ENCODE data around the gene SMIM21.
A peak's percentile ranks its signal among the peaks of the same experiment; 100 is the strongest.

SMIM21 gene

DNA sequence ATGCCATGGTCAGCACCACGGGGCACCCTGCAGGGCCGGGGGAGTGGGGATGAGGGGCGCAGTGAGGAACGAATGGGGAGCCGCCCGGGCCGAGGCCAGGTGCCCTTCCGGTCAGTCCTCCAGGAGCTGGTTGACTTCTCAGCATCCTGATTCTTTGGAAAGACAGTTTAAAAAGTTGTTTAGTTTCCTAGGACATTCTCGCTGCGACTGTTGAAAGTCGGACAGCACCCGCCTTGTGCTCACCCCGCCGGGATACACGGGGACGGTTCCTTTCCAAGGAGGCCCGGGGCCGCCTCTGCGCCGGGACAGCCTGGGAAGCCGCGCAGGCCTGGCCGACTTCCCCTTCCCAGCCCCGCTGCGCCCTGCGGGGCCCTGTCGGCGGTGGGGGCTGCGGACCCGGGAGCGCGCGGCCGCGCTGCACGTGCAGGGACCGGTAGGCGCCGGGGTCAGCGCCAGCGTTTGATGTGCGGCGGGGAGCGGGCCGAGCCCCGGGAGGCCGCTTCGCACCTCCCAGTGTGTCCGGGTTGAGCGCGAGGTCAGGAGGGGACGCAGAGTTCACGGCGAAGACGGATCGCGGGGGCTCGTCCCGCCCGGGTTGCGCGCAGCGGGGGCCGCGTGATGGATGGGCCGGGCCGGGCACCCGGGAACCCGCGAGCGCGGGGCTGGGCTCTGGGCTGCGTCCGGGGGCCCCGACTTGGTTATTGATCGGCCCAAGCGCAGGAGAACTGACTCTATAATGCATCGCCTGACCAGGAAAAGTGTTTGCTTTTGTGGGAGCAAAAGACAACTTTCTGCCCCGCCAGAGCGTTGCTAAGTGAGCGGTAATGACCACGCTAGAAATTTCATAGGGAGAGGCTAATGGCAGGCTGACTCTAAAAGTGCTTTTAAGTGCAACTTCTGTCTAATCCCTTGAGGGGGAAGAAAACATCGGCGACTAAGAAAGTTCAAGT, 28.0 kb upstream of the SMIM21 start:
- H3K36me3 ChIP-seq (ENCODE audit: control insufficient read depth, insufficient read depth, low read length, severe bottlenecking): no peaks in the 10 kb centered on the region
- H3K4me3 ChIP-seq (ENCODE audit: low read length): peak overlapping the region; percentile 82
- H3K4me1 ChIP-seq (ENCODE audit: control insufficient read depth, insufficient read depth, low read length): no peaks in the 10 kb centered on the region
- peak; percentile 34 for DNase-seq (ENCODE audit: low read depth)
- peaks cover 12% of the 10 kb centered on the region for H3K9me3 ChIP-seq (ENCODE audit: control insufficient read depth, low read length)
- no peaks in the 10 kb centered on the region for H3K27me3 ChIP-seq (replicated peaks; ENCODE audit: control insufficient read depth, insufficient read depth, low read length)
- H3K9ac ChIP-seq (ENCODE audit: low read length): peak overlapping the region; percentile 72

DNA sequence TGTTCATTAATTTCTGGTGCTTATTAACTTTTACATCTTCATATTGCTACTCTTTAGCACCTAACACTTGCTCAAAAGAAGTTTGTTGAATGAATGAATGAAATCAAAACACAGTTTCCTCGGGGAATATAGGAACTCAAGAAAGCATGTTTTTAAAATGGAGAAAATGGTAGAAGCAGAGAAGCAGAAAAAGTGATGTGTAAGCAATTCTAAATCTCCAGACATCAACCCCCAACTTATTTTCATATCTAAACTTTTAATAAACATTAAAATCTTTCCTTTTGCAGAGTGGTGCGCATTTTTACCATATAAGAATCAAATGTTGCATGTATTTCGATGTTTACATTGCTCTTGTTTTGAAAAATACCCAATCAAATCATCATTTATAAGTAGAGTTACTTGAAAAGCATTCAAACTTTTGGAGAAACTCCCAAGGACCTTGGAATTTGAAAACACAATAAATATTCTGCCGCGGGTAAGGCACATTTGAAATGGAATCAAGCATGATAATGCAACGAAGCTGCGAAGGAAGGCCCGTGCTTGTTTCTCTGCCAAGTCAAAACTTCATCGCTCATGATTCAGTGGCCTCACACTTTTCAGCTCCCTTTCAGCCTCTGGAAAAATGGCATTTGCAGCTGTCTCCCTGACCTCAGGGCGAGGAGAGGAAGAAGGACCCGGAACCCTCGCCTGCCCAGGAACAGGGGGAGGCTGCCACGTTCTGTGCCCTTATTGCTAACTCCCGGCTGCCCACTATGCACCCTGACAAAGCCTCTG, 26.7 kb upstream of the SMIM21 start:
- H3K4me3 ChIP-seq (ENCODE audit: low read length): no peak overlapping the region
- H3K27me3 ChIP-seq (replicated peaks; ENCODE audit: control insufficient read depth, insufficient read depth, low read length): no peaks in the 10 kb centered on the region
- no peak for DNase-seq (ENCODE audit: low read depth)

DNA sequence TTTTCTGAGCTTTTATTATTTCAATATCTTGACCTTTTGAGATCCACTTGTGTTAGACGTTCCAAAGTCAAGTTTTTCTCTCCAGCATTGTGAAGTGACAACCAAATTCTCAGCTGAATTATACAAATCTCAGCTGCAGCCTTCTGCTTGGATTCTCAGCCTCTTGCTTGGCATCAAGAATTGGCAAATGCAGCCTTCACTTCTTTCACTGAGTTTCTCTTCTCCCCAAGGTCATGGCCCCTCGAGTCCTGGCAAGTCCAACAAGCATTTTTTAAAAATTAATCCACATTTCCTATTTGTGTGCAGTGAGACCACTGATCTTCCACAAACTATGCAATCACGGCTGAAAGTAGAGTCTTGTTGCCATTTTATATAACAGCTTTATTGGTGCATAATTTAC, 23.4 kb upstream of the SMIM21 start:
- H3K4me1 ChIP-seq (ENCODE audit: control insufficient read depth, insufficient read depth, low read length): no peaks in the 10 kb centered on the region
- no peak for DNase-seq (ENCODE audit: low read depth)
- no peaks in the 10 kb centered on the region for H3K36me3 ChIP-seq (ENCODE audit: control insufficient read depth, insufficient read depth, low read length, severe bottlenecking)
- H3K9ac ChIP-seq (ENCODE audit: low read length): no peak overlapping the region
- no peaks in the 10 kb centered on the region for H3K27me3 ChIP-seq (replicated peaks; ENCODE audit: control insufficient read depth, insufficient read depth, low read length)
- no peaks in the 10 kb centered on the region for H3K9me3 ChIP-seq (ENCODE audit: control insufficient read depth, low read length)
- H3K4me3 ChIP-seq (ENCODE audit: low read length): no peak overlapping the region

More for the DNA sequence above, 26.7 kb upstream of the SMIM21 start:
- H3K4me1 ChIP-seq (ENCODE audit: control insufficient read depth, insufficient read depth, low read length): no peaks in the 10 kb centered on the region
- no peaks in the 10 kb centered on the region for H3K36me3 ChIP-seq (ENCODE audit: control insufficient read depth, insufficient read depth, low read length, severe bottlenecking)
- peaks cover 12% of the 10 kb centered on the region for H3K9me3 ChIP-seq (ENCODE audit: control insufficient read depth, low read length)
- H3K9ac ChIP-seq (ENCODE audit: low read length): no peak overlapping the region

DNA sequence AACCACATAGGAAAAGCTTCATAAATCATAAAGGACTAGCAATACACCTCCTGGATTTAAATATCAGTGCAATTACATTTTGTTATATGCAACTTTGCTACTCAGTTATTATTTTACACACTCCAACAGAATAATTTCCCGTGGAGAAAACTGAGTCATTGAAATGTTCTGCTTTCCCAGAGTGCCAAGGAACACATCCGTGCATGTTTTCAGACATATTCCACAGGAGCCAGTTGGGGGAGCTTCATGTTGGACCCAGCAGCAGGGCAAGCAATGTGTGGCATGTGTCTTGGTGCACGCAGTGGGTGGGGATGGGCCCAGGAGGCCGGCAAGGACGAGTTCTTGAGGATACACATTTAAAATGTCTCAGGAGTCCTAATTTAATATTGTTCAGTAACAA, 14.4 kb upstream of the SMIM21 start:
- Histone ChIP-seq H3K27me3 (replicated peaks; ENCODE audit: control insufficient read depth, insufficient read depth, low read length) (no peaks in the 10 kb centered on the region), H3K4me1 (ENCODE audit: control insufficient read depth, insufficient read depth, low read length) (peaks cover 14% of the 10 kb centered on the region), H3K4me3 (ENCODE audit: low read length) (peak overlapping the region; percentile 12), H3K9ac (ENCODE audit: low read length) (no peak overlapping the region), H3K36me3 (ENCODE audit: control insufficient read depth, insufficient read depth, low read length, severe bottlenecking) (no peaks in the 10 kb centered on the region), H3K9me3 (ENCODE audit: control insufficient read depth, low read length) (no peaks in the 10 kb centered on the region)
- no peak for DNase-seq (ENCODE audit: low read depth)

DNA sequence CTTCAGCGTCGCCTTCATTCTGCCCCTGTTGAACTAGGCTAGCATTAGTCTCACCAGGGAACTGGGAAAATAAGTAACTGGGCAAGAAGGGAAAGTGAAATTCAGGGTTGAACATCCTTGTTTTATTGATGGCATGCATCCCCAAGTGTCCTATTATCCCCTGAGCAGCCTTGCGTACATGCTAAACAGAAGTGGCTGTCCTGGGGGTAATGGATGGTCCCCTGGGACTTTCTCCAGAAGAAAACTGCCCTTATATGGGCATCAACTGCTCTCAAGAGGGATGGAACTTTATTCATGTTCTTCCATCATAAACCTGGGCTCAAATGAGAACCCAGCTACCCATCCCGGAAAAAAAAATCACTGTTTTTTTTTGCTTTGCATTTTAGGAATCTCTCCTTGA, 11.8 kb upstream of the SMIM21 start:
- H3K4me3 ChIP-seq (ENCODE audit: low read length): no peak overlapping the region
- no peaks in the 10 kb centered on the region for H3K36me3 ChIP-seq (ENCODE audit: control insufficient read depth, insufficient read depth, low read length, severe bottlenecking)
- H3K27me3 ChIP-seq (replicated peaks; ENCODE audit: control insufficient read depth, insufficient read depth, low read length): no peaks in the 10 kb centered on the region
- no peak overlapping the region for H3K9ac ChIP-seq (ENCODE audit: low read length)
- no peak for DNase-seq (ENCODE audit: low read depth)
- no peaks in the 10 kb centered on the region for H3K9me3 ChIP-seq (ENCODE audit: control insufficient read depth, low read length)
- H3K4me1 ChIP-seq (ENCODE audit: control insufficient read depth, insufficient read depth, low read length): peaks cover 14% of the 10 kb centered on the region

DNA sequence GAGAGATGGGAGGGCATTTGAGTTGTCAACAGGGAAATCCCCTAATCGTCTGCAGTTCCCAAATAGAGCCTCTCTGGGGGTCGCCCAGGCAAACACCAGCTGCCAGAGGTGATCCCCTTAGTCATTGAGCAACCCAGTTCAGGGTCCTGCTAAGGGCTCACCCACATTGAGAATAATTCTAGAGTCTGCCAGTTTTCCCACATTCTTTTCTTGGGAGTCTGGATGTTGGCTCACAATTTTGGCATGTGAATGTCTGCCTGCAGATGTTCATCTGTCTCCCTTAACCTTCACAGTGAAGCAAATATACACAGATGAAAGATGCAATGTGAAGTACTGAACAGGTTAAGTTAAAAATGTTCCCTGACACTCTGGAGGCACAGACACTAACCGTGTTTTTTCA, 11.4 kb upstream of the SMIM21 start:
- Histone ChIP-seq H3K9ac (ENCODE audit: low read length) (no peak overlapping the region), H3K27me3 (replicated peaks; ENCODE audit: control insufficient read depth, insufficient read depth, low read length) (no peaks in the 10 kb centered on the region), H3K9me3 (ENCODE audit: control insufficient read depth, low read length) (no peaks in the 10 kb centered on the region), H3K4me1 (ENCODE audit: control insufficient read depth, insufficient read depth, low read length) (peaks cover 14% of the 10 kb centered on the region), H3K36me3 (ENCODE audit: control insufficient read depth, insufficient read depth, low read length, severe bottlenecking) (no peaks in the 10 kb centered on the region), H3K4me3 (ENCODE audit: low read length) (no peak overlapping the region)
- peak; percentile 30 for DNase-seq (ENCODE audit: low read depth)

DNA sequence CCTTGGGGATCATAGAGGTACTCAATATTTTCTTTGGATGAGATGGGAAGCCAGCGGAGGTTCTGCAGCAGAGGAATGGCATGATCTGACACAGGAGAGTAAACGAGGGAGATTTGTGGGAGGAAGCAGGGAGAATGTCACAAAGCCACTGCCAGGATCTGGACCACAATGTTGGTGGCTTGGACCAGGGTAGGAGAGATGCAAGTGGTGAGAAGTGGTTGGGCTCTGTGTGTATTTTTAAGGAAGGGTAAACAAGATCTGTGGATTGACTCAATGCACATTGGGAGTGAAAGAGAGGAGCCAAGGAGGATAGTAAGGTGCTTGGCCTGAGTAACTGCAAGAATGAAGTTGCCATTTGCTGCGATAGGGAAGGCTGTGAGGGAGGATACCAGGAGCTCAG, 10.5 kb upstream of the SMIM21 start:
- Histone ChIP-seq H3K36me3 (ENCODE audit: control insufficient read depth, insufficient read depth, low read length, severe bottlenecking) (no peaks in the 10 kb centered on the region), H3K4me1 (ENCODE audit: control insufficient read depth, insufficient read depth, low read length) (peaks cover 14% of the 10 kb centered on the region), H3K9me3 (ENCODE audit: control insufficient read depth, low read length) (no peaks in the 10 kb centered on the region), H3K9ac (ENCODE audit: low read length) (no peak overlapping the region), H3K27me3 (replicated peaks; ENCODE audit: control insufficient read depth, insufficient read depth, low read length) (no peaks in the 10 kb centered on the region), H3K4me3 (ENCODE audit: low read length) (no peak overlapping the region)
- DNase-seq (ENCODE audit: low read depth): no peak

DNA sequence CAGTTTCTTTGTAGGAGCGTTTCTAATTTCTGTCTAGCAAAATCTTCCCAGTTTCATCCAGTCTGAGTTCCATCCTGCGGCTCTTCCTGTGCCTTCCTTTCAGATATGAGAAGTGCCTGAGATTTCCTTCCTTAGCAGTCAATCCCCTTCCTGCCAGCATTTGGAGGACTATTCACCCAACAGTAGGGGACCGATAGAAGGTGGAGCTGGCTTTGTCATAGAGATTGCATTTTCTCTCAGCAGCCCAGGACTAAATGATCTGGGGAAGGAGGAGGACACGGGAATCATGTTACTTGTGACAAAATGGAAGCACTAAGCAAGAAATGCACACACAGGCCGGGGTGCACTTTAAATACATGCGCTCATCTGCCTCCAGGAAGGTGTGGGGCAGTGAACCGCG, 5.6 kb upstream of the SMIM21 start:
- Histone ChIP-seq H3K36me3 (ENCODE audit: control insufficient read depth, insufficient read depth, low read length, severe bottlenecking) (no peaks in the 10 kb centered on the region), H3K27me3 (replicated peaks; ENCODE audit: control insufficient read depth, insufficient read depth, low read length) (no peaks in the 10 kb centered on the region), H3K9me3 (ENCODE audit: control insufficient read depth, low read length) (no peaks in the 10 kb centered on the region), H3K4me1 (ENCODE audit: control insufficient read depth, insufficient read depth, low read length) (no peaks in the 10 kb centered on the region), H3K9ac (ENCODE audit: low read length) (no peak overlapping the region), H3K4me3 (ENCODE audit: low read length) (no peak overlapping the region)
- DNase-seq (ENCODE audit: low read depth): no peak

DNA sequence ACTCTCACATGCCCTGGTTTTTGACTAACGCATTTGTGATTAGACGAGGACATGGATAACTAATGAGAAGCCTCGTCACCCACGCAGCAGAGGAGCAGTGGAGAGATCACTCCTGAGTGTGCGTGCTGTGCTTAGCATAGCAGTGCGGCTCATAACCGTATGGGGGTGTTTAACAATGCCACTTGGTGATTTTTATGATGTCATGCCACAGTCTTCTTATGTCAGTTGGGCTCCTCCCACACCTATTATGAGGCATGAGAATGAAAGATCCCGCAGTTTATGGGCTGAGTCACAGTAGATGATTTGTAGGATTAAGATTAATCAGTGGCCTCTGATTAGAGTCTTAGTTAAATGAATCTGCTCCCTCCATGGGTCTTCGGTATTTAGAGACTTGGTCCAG, 2.5 kb upstream of the SMIM21 start:
- DNase-seq (ENCODE audit: low read depth): no peak
- no peaks in the 10 kb centered on the region for H3K36me3 ChIP-seq (ENCODE audit: control insufficient read depth, insufficient read depth, low read length, severe bottlenecking)
- H3K27me3 ChIP-seq (replicated peaks; ENCODE audit: control insufficient read depth, insufficient read depth, low read length): no peaks in the 10 kb centered on the region
- no peak overlapping the region for H3K9ac ChIP-seq (ENCODE audit: low read length)
- no peak overlapping the region for H3K4me3 ChIP-seq (ENCODE audit: low read length)
- no peaks in the 10 kb centered on the region for H3K4me1 ChIP-seq (ENCODE audit: control insufficient read depth, insufficient read depth, low read length)
- no peaks in the 10 kb centered on the region for H3K9me3 ChIP-seq (ENCODE audit: control insufficient read depth, low read length)

DNA sequence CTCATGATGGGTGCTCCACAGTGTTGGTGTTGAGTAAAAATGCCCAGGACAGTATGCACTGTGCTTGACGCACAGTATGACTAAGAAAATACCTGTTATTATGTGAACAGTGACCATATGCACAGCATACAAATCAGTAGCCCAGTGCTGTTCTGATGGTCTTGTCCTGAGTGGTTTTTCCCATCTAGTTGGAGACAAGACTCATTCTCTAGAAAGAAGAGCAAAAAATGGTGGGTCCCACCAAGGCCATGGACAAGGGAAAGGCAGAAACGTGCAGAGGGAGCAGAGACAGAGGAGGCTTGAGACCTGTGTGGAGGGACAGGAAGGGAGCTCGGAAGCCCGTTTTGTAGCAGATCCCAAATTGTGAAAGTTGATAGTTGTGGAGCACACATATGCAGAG, 987 bp upstream of the SMIM21 start:
- Histone ChIP-seq H3K4me1 (ENCODE audit: control insufficient read depth, insufficient read depth, low read length) (no peaks in the 10 kb centered on the region), H3K27me3 (replicated peaks; ENCODE audit: control insufficient read depth, insufficient read depth, low read length) (no peaks in the 10 kb centered on the region), H3K9me3 (ENCODE audit: control insufficient read depth, low read length) (no peaks in the 10 kb centered on the region), H3K36me3 (ENCODE audit: control insufficient read depth, insufficient read depth, low read length, severe bottlenecking) (no peaks in the 10 kb centered on the region), H3K4me3 (ENCODE audit: low read length) (no peak overlapping the region), H3K9ac (ENCODE audit: low read length) (no peak overlapping the region)
- no peak for DNase-seq (ENCODE audit: low read depth)

DNA sequence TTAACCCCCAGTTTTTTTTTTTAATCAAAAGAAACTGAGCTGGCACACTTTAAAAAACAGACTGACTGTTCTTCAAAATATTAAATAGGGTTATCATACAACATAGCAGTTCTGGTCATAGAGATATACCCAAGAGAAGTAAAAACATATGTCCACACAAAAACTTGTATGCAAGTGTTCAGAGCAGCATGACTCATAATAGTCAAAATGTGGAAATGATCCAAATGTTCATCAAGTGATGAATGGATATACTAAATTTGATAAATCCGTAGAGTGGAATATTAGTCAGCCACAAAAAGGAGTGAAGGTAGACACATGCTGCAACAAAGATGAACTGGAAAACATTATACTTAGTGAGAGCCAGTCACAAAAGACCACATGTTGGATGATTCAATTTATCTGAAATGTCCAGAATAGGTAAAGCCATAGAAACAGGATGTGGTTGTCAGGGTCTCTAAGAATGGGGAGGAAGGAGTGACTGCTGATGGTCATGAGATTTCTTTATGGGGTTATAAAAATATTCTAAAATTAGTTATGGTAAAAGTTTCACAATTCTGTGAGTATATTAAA, 5.1 kb downstream of the SMIM21 start:
- H3K9ac ChIP-seq (ENCODE audit: low read length): no peak overlapping the region

More for the DNA sequence above, 5.1 kb downstream of the SMIM21 start:
- Histone ChIP-seq H3K27me3 (replicated peaks; ENCODE audit: control insufficient read depth, insufficient read depth, low read length) (no peaks in the 10 kb centered on the region), H3K9me3 (ENCODE audit: control insufficient read depth, low read length) (no peaks in the 10 kb centered on the region), H3K4me3 (ENCODE audit: low read length) (no peak overlapping the region), H3K4me1 (ENCODE audit: control insufficient read depth, insufficient read depth, low read length) (peaks cover 3% of the 10 kb centered on the region), H3K36me3 (ENCODE audit: control insufficient read depth, insufficient read depth, low read length, severe bottlenecking) (no peaks in the 10 kb centered on the region)
- DNase-seq (ENCODE audit: low read depth): peak; percentile 6

Measured in adipocyte (in vitro differentiated cells).